ENCODE data around the gene CPT1B. TPM values are rescaled to one million over a fixed set of nuclear protein-coding genes. Genes with fewer than 3 reads are reported as not detected.

Gene CPT1B
- total and polyA plus RNA-seq, 2 of the 4 experiments (the other 2 are of a cell fraction), result 0.36 to 1.8 TPM

- Histone ChIP-seq H4K20me1 (ENCODE audit: insufficient read depth, low read length) (no peaks in the 10 kb centered on the region; the same call in 1 of the 2 replicates), H3K4me3 (ENCODE audit: insufficient read depth, low read depth, low read length) (no peak overlapping the region), H3K27ac (ENCODE audit: insufficient read depth, low read length) (no peak overlapping the region), H3K9me1 (ENCODE audit: insufficient read depth, low read length) (no peaks in the 10 kb centered on the region), H3K9ac (ENCODE audit: low read depth, low read length) (no peak overlapping the region), H2BK120ac (ENCODE audit: low read depth, low read length) (no peak overlapping the region), H2AFZ (replicated peaks; ENCODE audit: low read length, poor library complexity) (no peak overlapping the region), H3K27me3 (ENCODE audit: control insufficient read depth, insufficient read depth, low read length) (peaks cover 42% of the 10 kb centered on the region), H3K18ac (ENCODE audit: low read depth, low read length) (no peak overlapping the region), H3K23ac (ENCODE audit: low read depth, low read length) (no peak overlapping the region), H3K4me2 (ENCODE audit: low read depth, low read length) (no peak overlapping the region), H2BK20ac (ENCODE audit: low read depth, low read length) (no peak overlapping the region), H3K9me3 (ENCODE audit: control insufficient read depth, insufficient read depth, low read length) (no peaks in the 10 kb centered on the region), H3K14ac (replicated peaks; ENCODE audit: low read depth, low read length) (no peak overlapping the region), H3K79me1 (ENCODE audit: low read depth in 1 of 2, low read length in 2 of 2) (no peaks in the 10 kb centered on the region), H3K36me3 (ENCODE audit: control insufficient read depth, insufficient read depth, low read length) (no peaks in the 10 kb centered on the region), H2BK5ac (ENCODE audit: low read depth, low read length, poor library complexity, severe bottlenecking) (no peak overlapping the region), H2AK5ac (ENCODE audit: low read depth, low read length) (no peak overlapping the region), H3K4me1 (ENCODE audit: control insufficient read depth, insufficient read depth, low read length) (no peaks in the 10 kb centered on the region), H2AK9ac (replicated peaks; ENCODE audit: low read depth, low read length, poor library complexity) (no peak overlapping the region), H4K91ac (ENCODE audit: insufficient read depth, low read depth, low read length) (no peak overlapping the region), H4K8ac (ENCODE audit: low read depth in 2 of 2, low read length in 2 of 2) (no peak overlapping the region), H2BK15ac (ENCODE audit: low read depth, low read length) (no peak overlapping the region), H4K5ac (ENCODE audit: low read depth, low read length) (no peak overlapping the region), H3K4ac (ENCODE audit: low read depth, low read length) (no peak overlapping the region), H3K56ac (ENCODE audit: extremely low read depth, insufficient read depth, low read length) (no peak overlapping the region)
- TF ChIP-seq SMC3 (IDR thresholded peaks at IDR 0.05; ENCODE audit: low read depth, low read length) (no peak), POLR2A (IDR thresholded peaks at IDR 0.05; ENCODE audit: low read depth, low read length) (no peak), RAD21 (IDR thresholded peaks at IDR 0.05; ENCODE audit: low read length) (no peak), NFE2L2 (IDR thresholded peaks at IDR 0.05; ENCODE audit: low read depth, low read length) (no peak), CHD1 (IDR thresholded peaks at IDR 0.05; ENCODE audit: low read depth, low read length) (no peak), MAFK (IDR thresholded peaks at IDR 0.05; ENCODE audit: low read depth, low read length) (no peak), CTCF (conservative IDR thresholded peaks at IDR 0.05; ENCODE audit: low read depth, low read length) (no peak), RCOR1 (IDR thresholded peaks at IDR 0.05; ENCODE audit: insufficient replicate concordance, low read length) (no peak)
- CTCF ChIA-PET, result no interaction called here
- dilution Hi-C loops (cut with HindIII; ENCODE audit: low sequenced_read_pairs, unreplicated experiment), result no loop called here
- DNase-seq, result no peak
- POLR2A ChIA-PET (ENCODE audit: unreplicated experiment), result no interaction called here
- 40% methylated on average over 4 of the region's 22 CpGs; no CpG with 5 or more reads in 1 of the 2 experiments for WGBS, 2 experiments (ENCODE audit: extremely low coverage in 2 of 2, insufficient read length in 1 of 2)
- BruUV-seq (replicated peaks), result no TSS peak
- ATAC-seq (ENCODE audit: low read depth), result no peak
- in situ Hi-C loops (cut with MboI; ENCODE audit: low sequenced_read_pairs), result no loop called here
- intact Hi-C loops (cut with micrococcal nuclease), result no loop called here
Measured at GRCh38 chr22:50613291-50613981, 35.2 kb upstream of the CPT1B start.

All from IMR-90 (cell line).